Activated CD8-positive, alpha-beta T cell treated with anti-CD3 and anti-CD28 coated beads, Interleukin-2, amount 10 ng/mL, durations not matched to agents 7 days and 5 days (primary cell): ENCODE data around the gene CPNE9. TPM values are rescaled to one million over a fixed set of nuclear protein-coding genes. Genes with fewer than 3 reads are reported as not detected.

ENCODE experiments used
- ATAC-seq: fragments of 150-1000 bp; cut with Tn5 transposase; one replicate; pipeline ENCODE4 v1.10.0; 2021; ENCODE audit warnings: moderate library complexity
- CTCF ChIA-PET: fragments of 350-600 bp; sonication (Branson Sonifier 250); formaldehyde crosslinking; loops from one replicate; lab custom pipeline; 2021; ENCODE audit warnings: antibody characterized with exemption; lab: Charles Lee
- POLR2A ChIA-PET: fragments of 350-600 bp; sonication (Branson Sonifier 250); formaldehyde crosslinking; loops from one replicate; lab custom pipeline; 2021; ENCODE audit warnings: antibody characterized with exemption; lab: Charles Lee
- DNase-seq: peaks from one replicate; pipeline ENCODE4 v3.0.0-alpha.2; 2020
- H3K27ac Mint-ChIP-seq: one replicate; pipeline ENCODE4 v1.8.0; 2021; ENCODE audit warnings: mild to moderate bottlenecking, mixed read lengths
- H3K27me3 Mint-ChIP-seq: one replicate; pipeline ENCODE4 v1.8.0; 2021; ENCODE audit warnings: low read depth, mixed read lengths
- H3K36me3 Mint-ChIP-seq: one replicate; pipeline ENCODE4 v1.8.0; 2021; ENCODE audit warnings: low read depth, mixed read lengths
- H3K4me1 Mint-ChIP-seq: one replicate; pipeline ENCODE4 v1.8.0; 2021; ENCODE audit warnings: low read depth, mixed read lengths
- H3K4me3 Mint-ChIP-seq: one replicate; pipeline ENCODE4 v1.8.0; 2021; ENCODE audit warnings: mild to moderate bottlenecking, mixed read lengths
- H3K9me3 Mint-ChIP-seq: one replicate; pipeline ENCODE4 v1.8.0; 2022; ENCODE audit warnings: mixed read lengths; ENCODE audit not compliant: insufficient read depth
- total RNA-seq, 2 experiments: library from RNA; stranded (reverse); gene quantifications; one replicate each; pipeline ENCODE4 v1.2.3, GENCODE V29; 2021

CPNE9 gene
- total RNA-seq, 2 experiments from 2014 or later, result not detected

GRCh38 chr3:9732080-9732739 is 28.6 kb downstream of the CPNE9 start:
- H3K4me1 Mint-ChIP-seq, result peaks cover 67% of the 10 kb centered on the region
- H3K4me3 Mint-ChIP-seq, result peak overlapping the region; percentile 99
- peak; percentile 11 for ATAC-seq
- H3K27me3 Mint-ChIP-seq, result no peaks in the 10 kb centered on the region
- DNase-seq, result peak; percentile 84
- H3K9me3 Mint-ChIP-seq, result no peaks in the 10 kb centered on the region
- H3K36me3 Mint-ChIP-seq, result peaks cover 46% of the 10 kb centered on the region
- H3K27ac Mint-ChIP-seq, result peak overlapping the region; percentile 94
- ChIA-PET CTCF (interaction anchor here (0.9 to 2.5 kb wide), 12 partner anchors 10 to 201 kb away, joined by 3 to 8 read pairs (median 4); partner anchors contain the start of gene OGG1), POLR2A (interaction anchor here (1.1 to 3.9 kb wide), 10 partner anchors 12 to 516 kb away, joined by 3 to 33 read pairs (median 6); partner anchors contain the start of genes ARPC4, CRELD1, MTMR14 and OGG1)

GRCh38 chr3:9732740-9733115 is 29.1 kb downstream of the CPNE9 start:
- Mint-ChIP-seq H3K36me3 (peaks cover 46% of the 10 kb centered on the region), H3K9me3 (no peaks in the 10 kb centered on the region), H3K4me3 (peak overlapping the region; percentile 99), H3K27me3 (no peaks in the 10 kb centered on the region), H3K4me1 (peaks cover 66% of the 10 kb centered on the region), H3K27ac (peak overlapping the region; percentile 94)
- DNase-seq, result no peak
- ChIA-PET POLR2A (interaction anchor here (0.8 to 3.9 kb wide), 11 partner anchors 10 to 515 kb away, joined by 3 to 33 read pairs (median 5); partner anchors contain the start of genes ARPC4, CRELD1, MTMR14 and OGG1), CTCF (interaction anchor here (0.9 to 2.5 kb wide), 10 partner anchors 10 to 200 kb away, joined by 3 to 8 read pairs (median 4); partner anchors contain the start of gene OGG1)
- no peak for ATAC-seq

- Mint-ChIP-seq H3K27me3 (no peaks in the 10 kb centered on the region), H3K9me3 (no peaks in the 10 kb centered on the region), H3K4me3 (no peak overlapping the region), H3K4me1 (peaks cover 58% of the 10 kb centered on the region), H3K27ac (peak overlapping the region; percentile 5), H3K36me3 (peaks cover 81% of the 10 kb centered on the region)
- ChIA-PET POLR2A (interaction anchor here (0.8 to 2.8 kb wide), 3 partner anchors 10 to 35 kb away, joined by 3 to 15 read pairs (median 3); partner anchors contain the start of gene OGG1), CTCF (interaction anchor here (0.8 to 3.4 kb wide), 7 partner anchors 9 to 383 kb away, joined by 3 to 19 read pairs (median 3); partner anchors contain the start of gene OGG1)
- no peak for ATAC-seq
- DNase-seq, result no peak
Observed at GRCh38 chr3:9736831-9737230, 33.2 kb downstream of the CPNE9 start.

- Mint-ChIP-seq H3K4me1 (peaks cover 49% of the 10 kb centered on the region), H3K9me3 (no peaks in the 10 kb centered on the region), H3K4me3 (no peak overlapping the region), H3K27ac (no peak overlapping the region), H3K36me3 (peaks cover 82% of the 10 kb centered on the region), H3K27me3 (no peaks in the 10 kb centered on the region)
- ChIA-PET POLR2A (interaction anchor here (2.8 kb wide), 1 partner anchor 10 kb away, joined by 15 read pairs; the partner anchor contains the start of gene OGG1), CTCF (interaction anchor here (0.8 to 2.7 kb wide), 2 partner anchors 11 to 12 kb away, joined by 5 to 13 read pairs; partner anchors contain the start of gene OGG1)
- ATAC-seq (no peak), DNase-seq (no peak)
Observed at GRCh38 chr3:9739181-9739580, 35.5 kb downstream of the CPNE9 start.

- CTCF ChIA-PET, result interaction anchor here (0.8 to 1.3 kb wide), 2 partner anchors 10 to 11 kb away, joined by 3 to 4 read pairs; partner anchors contain the start of gene BRPF1
- ATAC-seq (no peak), DNase-seq (no peak)
- H3K4me3 Mint-ChIP-seq, result no peak overlapping the region
- H3K27ac Mint-ChIP-seq, result peak overlapping the region; percentile 15
- H3K4me1 Mint-ChIP-seq, result peaks cover 40% of the 10 kb centered on the region
- peaks cover 88% of the 10 kb centered on the region for H3K36me3 Mint-ChIP-seq
- POLR2A ChIA-PET, result interaction anchor here (1.0 kb wide), 1 partner anchor 10 kb away, joined by 3 read pairs; no protein-coding TSS in a partner anchor
- H3K27me3 Mint-ChIP-seq, result no peaks in the 10 kb centered on the region
- H3K9me3 Mint-ChIP-seq, result no peaks in the 10 kb centered on the region
Observed at GRCh38 chr3:9742560-9742959, 38.9 kb downstream of the CPNE9 start.

- no peak overlapping the region for H3K27ac Mint-ChIP-seq
- no peak for ATAC-seq
- no peaks in the 10 kb centered on the region for H3K27me3 Mint-ChIP-seq
- ChIA-PET POLR2A (interaction anchor here (2.0 to 2.6 kb wide), 2 partner anchors 11 to 50 kb away, joined by 10 to 12 read pairs; partner anchors contain the start of genes ARPC4, BRPF1 and TADA3), CTCF (interaction anchor here (1.3 kb wide), 2 partner anchors 11 to 12 kb away, joined by 4 read pairs; partner anchors contain the start of gene BRPF1)
- H3K4me1 Mint-ChIP-seq, result peaks cover 46% of the 10 kb centered on the region
- H3K36me3 Mint-ChIP-seq, result peaks cover 89% of the 10 kb centered on the region
- H3K9me3 Mint-ChIP-seq, result no peaks in the 10 kb centered on the region
- H3K4me3 Mint-ChIP-seq, result no peak overlapping the region
- DNase-seq, result no peak
Observed at GRCh38 chr3:9743548-9743947, 39.9 kb downstream of the CPNE9 start.

- H3K27ac Mint-ChIP-seq, result no peak overlapping the region
- CTCF ChIA-PET, result interaction anchor here (1.3 kb wide), 1 partner anchor 11 kb away, joined by 4 read pairs; no protein-coding TSS in a partner anchor
- ATAC-seq, result no peak
- H3K27me3 Mint-ChIP-seq, result no peaks in the 10 kb centered on the region
- H3K4me1 Mint-ChIP-seq, result peaks cover 51% of the 10 kb centered on the region
- POLR2A ChIA-PET, result interaction anchor here (2.0 to 2.6 kb wide), 2 partner anchors 12 to 49 kb away, joined by 10 to 12 read pairs; partner anchors contain the start of genes ARPC4, BRPF1 and TADA3
- H3K9me3 Mint-ChIP-seq, result no peaks in the 10 kb centered on the region
- no peak overlapping the region for H3K4me3 Mint-ChIP-seq
- no peak for DNase-seq
- H3K36me3 Mint-ChIP-seq, result peaks cover 89% of the 10 kb centered on the region
Observed at GRCh38 chr3:9744162-9744561, 40.5 kb downstream of the CPNE9 start.

- H3K4me3 Mint-ChIP-seq, result no peak overlapping the region
- ChIA-PET CTCF (interaction anchor here (0.9 to 2.5 kb wide), 3 partner anchors 9 to 19 kb away, joined by 3 to 8 read pairs (median 4); no protein-coding TSS in a partner anchor), POLR2A (interaction anchor here (0.7 to 2.6 kb wide), 3 partner anchors 12 to 48 kb away, joined by 3 to 12 read pairs (median 10); partner anchors contain the start of genes ARPC4, BRPF1 and TADA3)
- no peak for DNase-seq
- H3K4me1 Mint-ChIP-seq, result peaks cover 59% of the 10 kb centered on the region
- no peak for ATAC-seq
- H3K27me3 Mint-ChIP-seq, result no peaks in the 10 kb centered on the region
- no peaks in the 10 kb centered on the region for H3K9me3 Mint-ChIP-seq
- peaks cover 88% of the 10 kb centered on the region for H3K36me3 Mint-ChIP-seq
- no peak overlapping the region for H3K27ac Mint-ChIP-seq
Observed at GRCh38 chr3:9745521-9745920, 41.9 kb downstream of the CPNE9 start.

GRCh38 chr3:9746330-9746729 is 42.7 kb downstream of the CPNE9 start:
- Mint-ChIP-seq H3K9me3 (no peaks in the 10 kb centered on the region), H3K36me3 (peaks cover 89% of the 10 kb centered on the region), H3K27ac (peak overlapping the region; percentile 8), H3K4me1 (peaks cover 66% of the 10 kb centered on the region), H3K4me3 (no peak overlapping the region), H3K27me3 (no peaks in the 10 kb centered on the region)
- ATAC-seq (no peak), DNase-seq (no peak)
- CTCF ChIA-PET, result interaction anchor here (0.9 to 2.5 kb wide), 3 partner anchors 9 to 19 kb away, joined by 3 to 8 read pairs (median 4); no protein-coding TSS in a partner anchor
- POLR2A ChIA-PET, result interaction anchor here (0.7 to 2.6 kb wide), 2 partner anchors 13 to 47 kb away, joined by 3 to 10 read pairs; partner anchors contain the start of genes ARPC4 and TADA3

GRCh38 chr3:9747267-9747666 is 43.6 kb downstream of the CPNE9 start:
- CTCF ChIA-PET, result interaction anchor here (1.5 to 2.5 kb wide), 3 partner anchors 14 to 185 kb away, joined by 3 to 8 read pairs (median 4); no protein-coding TSS in a partner anchor
- Mint-ChIP-seq H3K9me3 (no peaks in the 10 kb centered on the region), H3K27ac (no peak overlapping the region), H3K4me3 (no peak overlapping the region), H3K27me3 (no peaks in the 10 kb centered on the region), H3K36me3 (peaks cover 92% of the 10 kb centered on the region), H3K4me1 (peaks cover 68% of the 10 kb centered on the region)
- ATAC-seq (no peak), DNase-seq (no peak)
- POLR2A ChIA-PET, result interaction anchor here (0.6 to 4.4 kb wide), 2 partner anchors 15 to 19 kb away, joined by 3 to 29 read pairs; partner anchors contain the start of gene BRPF1

GRCh38 chr3:9748031-9748430 is 44.4 kb downstream of the CPNE9 start:
- ATAC-seq, result no peak
- peaks cover 88% of the 10 kb centered on the region for H3K36me3 Mint-ChIP-seq
- ChIA-PET POLR2A (interaction anchor here (4.4 kb wide), 1 partner anchor 16 kb away, joined by 29 read pairs; the partner anchor contains the start of gene BRPF1), CTCF (interaction anchor here (1.5 to 1.9 kb wide), 2 partner anchors 21 to 185 kb away, joined by 3 to 9 read pairs; no protein-coding TSS in a partner anchor)
- no peaks in the 10 kb centered on the region for H3K9me3 Mint-ChIP-seq
- no peak overlapping the region for H3K4me3 Mint-ChIP-seq
- H3K4me1 Mint-ChIP-seq, result peaks cover 65% of the 10 kb centered on the region
- DNase-seq, result no peak
- no peaks in the 10 kb centered on the region for H3K27me3 Mint-ChIP-seq
- no peak overlapping the region for H3K27ac Mint-ChIP-seq
